ENCODE data around the gene SORCS3.

SORCS3 gene

DNA sequence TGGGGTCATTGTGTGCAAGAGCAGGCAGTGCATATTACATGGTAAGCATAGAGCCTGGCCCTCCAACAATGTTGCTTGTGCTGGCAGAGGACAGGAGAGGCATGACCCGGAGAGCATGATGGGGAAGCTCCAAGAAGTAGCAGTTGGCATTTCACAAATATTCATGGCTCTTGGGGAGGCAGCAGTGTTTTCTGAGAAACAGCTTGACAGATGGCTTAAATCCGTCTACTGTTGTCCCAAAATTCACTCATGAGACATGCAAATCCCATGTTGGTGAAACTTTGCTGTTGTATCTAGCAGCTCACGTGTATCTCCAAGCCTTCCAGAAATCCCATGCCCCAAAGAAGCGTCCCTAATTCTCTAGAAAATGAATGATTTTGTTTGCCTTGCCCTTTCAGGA lies 487.0 kb downstream of the SORCS3 start:
- DNase-seq, result no peak

DNA sequence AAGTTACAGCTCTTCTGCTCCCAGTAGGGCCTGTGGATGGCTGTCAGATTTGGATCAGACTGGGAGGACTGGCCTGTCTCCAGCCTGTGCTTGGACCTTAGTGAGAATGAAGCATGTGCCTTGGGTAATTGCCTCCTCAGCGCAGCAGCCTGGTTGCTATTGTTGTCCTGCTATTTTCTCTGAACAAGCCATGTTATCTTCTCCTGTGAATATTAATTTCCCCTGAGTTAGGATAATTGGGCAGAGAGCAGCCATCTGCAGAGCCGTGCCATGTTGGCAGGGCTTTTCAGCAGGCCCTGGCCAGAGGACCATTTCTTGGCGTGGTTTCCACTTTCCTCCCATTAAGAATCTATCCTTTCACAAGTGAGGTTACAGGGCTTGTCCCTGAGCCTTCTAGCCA lies 497.3 kb downstream of the SORCS3 start:
- no peak for DNase-seq

- no peak for DNase-seq
These were observed 498.3 kb downstream of the SORCS3 start for GRCh38 chr10:105139363-105139896.

GRCh38 chr10:105140600-105140999 lies 499.5 kb downstream of the SORCS3 start:
- no peak for DNase-seq

- no peak for DNase-seq
These were observed 504.6 kb downstream of the SORCS3 start for GRCh38 chr10:105145711-105146110.

GRCh38 chr10:105146436-105146835 lies 505.3 kb downstream of the SORCS3 start:
- no peak for DNase-seq

GRCh38 chr10:105148456-105148855 lies 507.4 kb downstream of the SORCS3 start:
- DNase-seq, result no peak

- DNase-seq, result no peak
These were observed 507.8 kb downstream of the SORCS3 start for GRCh38 chr10:105148921-105149320.

GRCh38 chr10:105149371-105149891 lies 508.3 kb downstream of the SORCS3 start:
- no peak for DNase-seq

DNA sequence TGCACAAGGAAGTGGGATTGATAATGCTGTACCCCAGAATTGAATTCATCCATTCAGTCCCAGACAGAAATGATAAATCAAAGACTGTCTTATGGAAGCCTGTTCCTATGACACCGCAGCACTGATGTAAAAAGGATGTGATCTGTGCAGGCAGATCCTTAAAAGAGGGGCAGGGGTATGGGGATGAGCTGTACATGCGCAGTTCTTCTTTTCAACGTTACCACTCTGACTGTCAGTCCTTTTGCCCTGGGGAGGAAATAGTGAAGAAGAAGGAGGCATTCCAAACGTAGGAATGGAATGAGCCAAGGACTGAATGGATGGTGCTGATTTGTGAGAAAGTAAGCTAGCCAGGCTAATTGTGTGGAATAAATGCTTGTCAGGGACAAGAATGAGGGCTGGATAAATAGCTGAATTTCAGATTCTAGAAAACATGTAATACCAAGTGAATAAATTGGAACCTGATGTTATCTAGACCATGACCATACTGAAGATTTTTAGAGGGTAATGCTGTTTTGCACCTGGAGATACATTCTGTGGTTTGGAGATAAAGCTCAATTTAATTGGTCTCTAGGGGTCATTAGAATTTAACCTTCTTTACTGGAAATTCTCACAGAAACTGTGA lies 509.3 kb downstream of the SORCS3 start:
- no peak for DNase-seq

GRCh38 chr10:105154736-105155135 lies 513.6 kb downstream of the SORCS3 start:
- no peak for DNase-seq

GRCh38 chr10:105159268-105159667 lies 518.2 kb downstream of the SORCS3 start:
- no peak for DNase-seq

- no peak for DNase-seq
These were observed 520.1 kb downstream of the SORCS3 start for GRCh38 chr10:105161149-105161548.

DNA sequence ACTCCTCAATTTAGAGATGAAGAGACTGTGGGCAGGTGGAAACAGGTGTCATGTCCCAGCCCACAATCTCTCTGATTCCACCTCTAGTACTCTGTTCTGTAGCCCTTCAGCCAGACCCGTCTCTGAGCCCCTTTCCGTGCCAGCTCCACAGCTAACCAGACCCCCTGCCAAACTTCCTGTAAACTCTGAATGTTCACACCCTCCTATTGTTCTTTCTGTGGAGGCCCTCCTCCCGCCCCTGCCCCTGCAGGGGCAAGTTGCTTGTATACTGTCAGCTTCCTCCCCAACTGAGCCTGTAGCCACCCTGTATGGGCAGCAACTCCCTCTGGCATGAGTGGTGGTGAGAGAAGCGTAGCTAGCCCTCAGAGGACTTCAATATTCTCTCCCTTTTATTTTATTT lies 520.7 kb downstream of the SORCS3 start:
- DNase-seq, result no peak

GRCh38 chr10:105170521-105170920 lies 529.4 kb downstream of the SORCS3 start:
- DNase-seq, result no peak

DNA sequence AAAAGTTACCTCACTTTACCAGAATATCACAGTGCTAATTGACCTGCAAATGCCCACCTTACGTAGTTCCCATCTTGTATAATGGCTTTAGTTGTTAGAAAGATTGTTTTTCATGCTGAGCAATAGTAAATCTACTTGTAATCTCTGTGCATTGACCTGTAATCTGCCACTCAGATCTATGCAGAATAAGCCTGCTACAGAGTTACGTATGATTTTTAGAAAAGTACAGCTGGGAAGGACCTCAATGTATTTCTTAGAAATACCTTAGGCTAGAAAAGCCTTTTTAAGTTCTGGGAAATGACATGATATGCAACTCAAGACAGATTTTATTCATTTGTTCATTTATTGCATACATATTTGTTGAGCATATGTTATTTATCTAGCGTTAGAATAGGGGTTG lies 530.9 kb downstream of the SORCS3 start:
- DNase-seq, result no peak

DNA sequence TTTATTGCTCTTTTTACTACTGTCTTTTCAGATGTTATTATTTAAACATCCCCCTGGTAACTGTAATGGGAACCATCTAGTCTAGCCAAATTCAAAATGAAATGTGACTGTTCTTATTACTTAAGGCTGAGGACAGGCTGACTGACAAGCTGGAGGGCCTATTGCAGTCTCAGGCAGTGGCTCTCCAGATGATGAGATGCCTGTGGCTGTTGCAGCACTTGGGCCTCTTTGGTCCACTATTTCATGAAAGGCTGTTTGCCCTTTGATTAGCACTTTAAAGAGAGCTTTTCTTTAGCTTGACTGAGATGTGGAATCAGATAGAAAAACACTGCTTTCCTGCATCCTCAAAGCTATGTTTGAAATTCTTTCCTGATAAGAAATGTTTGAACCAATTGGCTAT lies 540.5 kb downstream of the SORCS3 start:
- no peak for DNase-seq

- no peak for DNase-seq
These were observed 542.4 kb downstream of the SORCS3 start for GRCh38 chr10:105183536-105183935.

GRCh38 chr10:105185161-105185560 lies 544.1 kb downstream of the SORCS3 start:
- no peak for DNase-seq

DNA sequence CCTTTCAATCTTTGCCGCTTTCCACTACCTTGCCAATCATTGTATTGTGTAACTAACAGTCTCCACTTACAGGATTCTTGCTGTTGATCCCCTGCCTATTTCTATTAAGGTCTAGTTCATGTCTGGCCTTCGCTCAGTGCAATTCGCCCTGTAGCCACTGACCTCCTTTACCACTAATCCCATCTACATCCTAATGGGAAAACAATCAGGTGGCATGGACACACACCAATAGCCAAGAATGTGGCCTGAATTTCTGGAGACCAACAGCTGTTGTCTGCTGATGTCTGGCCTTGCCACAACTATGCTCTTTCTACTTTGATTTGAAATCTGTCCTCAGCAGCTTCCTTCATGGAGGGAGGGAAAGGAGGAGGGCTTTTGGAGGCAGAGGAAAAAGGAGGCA lies 546.2 kb downstream of the SORCS3 start:
- DNase-seq, result no peak

DNA sequence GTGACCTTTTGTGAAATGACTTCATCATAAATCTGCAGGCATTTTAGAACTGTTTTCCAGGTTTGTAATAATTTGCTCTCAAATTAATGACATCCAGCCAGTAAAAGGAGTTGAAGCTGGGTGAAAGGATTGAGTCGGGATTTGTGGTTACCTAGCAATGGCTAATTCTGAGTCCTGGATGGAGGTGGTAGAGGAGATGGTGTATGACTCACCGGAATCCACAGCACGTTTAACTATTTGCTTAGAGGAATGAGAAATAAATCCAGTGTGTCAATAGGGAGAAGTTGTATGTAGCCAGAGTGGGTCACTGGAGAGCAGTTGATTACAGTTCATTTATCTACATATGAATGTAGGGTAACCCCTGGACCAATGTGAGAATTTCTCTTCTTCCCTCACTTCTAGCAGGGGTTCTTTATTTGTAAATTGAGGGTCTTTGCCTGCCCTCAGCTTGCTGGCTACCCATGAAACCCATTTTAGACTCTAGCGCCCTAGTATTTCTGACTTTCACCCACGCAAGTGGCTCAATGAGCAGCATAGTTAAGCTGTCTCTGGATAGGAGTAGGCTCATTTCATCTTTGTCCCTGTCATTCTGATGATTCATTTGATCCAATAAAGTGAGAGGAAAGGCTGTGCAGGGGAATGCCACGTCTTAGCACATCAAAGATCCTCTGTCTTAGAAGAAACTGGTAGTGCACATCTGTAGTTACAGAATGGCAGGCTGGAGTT lies 547.8 kb downstream of the SORCS3 start:
- no peak for DNase-seq

DNA sequence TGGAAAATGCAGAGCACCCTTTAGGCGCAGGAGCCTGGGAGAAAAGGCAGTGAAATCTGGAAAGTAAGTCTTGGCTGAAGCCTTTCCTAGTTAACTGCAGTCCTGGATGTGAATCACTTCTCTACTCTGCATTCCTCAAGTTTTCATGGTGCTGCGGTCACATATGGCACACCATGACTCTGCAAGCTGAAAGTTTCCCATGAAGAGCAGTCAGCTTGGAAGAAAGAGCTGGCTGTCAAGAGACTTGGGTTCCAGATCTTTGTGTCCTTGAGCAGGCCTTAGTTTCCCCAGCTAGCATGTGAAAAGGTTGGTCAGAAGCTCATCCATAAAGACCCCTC lies 548.3 kb downstream of the SORCS3 start:
- no peak for DNase-seq

GRCh38 chr10:105192146-105192545 lies 551.1 kb downstream of the SORCS3 start:
- no peak for DNase-seq

- DNase-seq, result no peak
These were observed 551.8 kb downstream of the SORCS3 start for GRCh38 chr10:105192861-105193260.
